ENCODE data around the gene SLC34A2. TPM values are rescaled to one million over a fixed set of nuclear protein-coding genes. Genes with fewer than 3 reads are reported as not detected.
"Not testable (repeated sequence)": the region's sequence is repeated elsewhere in the genome, so short reads cannot be mapped to it uniquely, and the experiment has no call there.

The SLC34A2 gene
- total RNA-seq, 2 experiments from 2014 or later = not detected

- Mint-ChIP-seq H3K4me1 (no peaks in the 10 kb centered on the region), H3K27ac (no peak overlapping the region), H3K9me3 (ENCODE audit: low read depth) (no peaks in the 10 kb centered on the region), H3K4me3 (no peak overlapping the region), H3K36me3 (ENCODE audit: low read depth) (no peaks in the 10 kb centered on the region), H3K27me3 (peaks cover 3% of the 10 kb centered on the region)
- ChIA-PET CTCF (no interaction called here), POLR2A (interaction anchor here (0.7 kb wide), 1 partner anchor 220 kb away, joined by 3 read pairs; no protein-coding TSS in a partner anchor)
- ATAC-seq (no peak), DNase-seq (no peak)
- intact Hi-C loops (cut with DNase I, micrococcal nuclease) = no loop called here
Measured at GRCh38 chr4:25637581-25638220, 17.9 kb upstream of the SLC34A2 start.

- H3K36me3 Mint-ChIP-seq (ENCODE audit: low read depth) = no peaks in the 10 kb centered on the region
- no peaks in the 10 kb centered on the region for H3K4me1 Mint-ChIP-seq
- H3K9me3 Mint-ChIP-seq (ENCODE audit: low read depth) = no peaks in the 10 kb centered on the region
- intact Hi-C loops (cut with DNase I, micrococcal nuclease) = no loop called here
- no peak overlapping the region for H3K27ac Mint-ChIP-seq
- ChIA-PET POLR2A (interaction anchor here (0.7 kb wide), 1 partner anchor 220 kb away, joined by 3 read pairs; no protein-coding TSS in a partner anchor), CTCF (interaction anchor here (0.6 kb wide), 1 partner anchor 9 kb away, joined by 3 read pairs; no protein-coding TSS in a partner anchor)
- ATAC-seq (no peak), DNase-seq (no peak)
- H3K4me3 Mint-ChIP-seq = no peak overlapping the region
- H3K27me3 Mint-ChIP-seq = peaks cover 3% of the 10 kb centered on the region
Measured at GRCh38 chr4:25638221-25638601, 17.4 kb upstream of the SLC34A2 start.

- DNase-seq = no peak
- peaks cover 3% of the 10 kb centered on the region for H3K27me3 Mint-ChIP-seq
- intact Hi-C loops (cut with DNase I, micrococcal nuclease) = no loop called here
- ATAC-seq = no peak
- POLR2A ChIA-PET = no interaction called here
- H3K27ac Mint-ChIP-seq = no peak overlapping the region
- H3K36me3 Mint-ChIP-seq (ENCODE audit: low read depth) = no peaks in the 10 kb centered on the region
- no peaks in the 10 kb centered on the region for H3K9me3 Mint-ChIP-seq (ENCODE audit: low read depth)
- no peaks in the 10 kb centered on the region for H3K4me1 Mint-ChIP-seq
- CTCF ChIA-PET = interaction anchor here (0.6 kb wide), 1 partner anchor 9 kb away, joined by 3 read pairs; no protein-coding TSS in a partner anchor
- no peak overlapping the region for H3K4me3 Mint-ChIP-seq
Measured at GRCh38 chr4:25638806-25639205, 16.8 kb upstream of the SLC34A2 start.

GRCh38 chr4:25650311-25650710, 5.3 kb upstream of the SLC34A2 start:
- ATAC-seq = no peak
- Mint-ChIP-seq H3K27me3 (peaks cover 16% of the 10 kb centered on the region), H3K4me1 (peaks cover 2% of the 10 kb centered on the region), H3K9me3 (ENCODE audit: low read depth) (no peaks in the 10 kb centered on the region), H3K4me3 (no peak overlapping the region), H3K36me3 (ENCODE audit: low read depth) (no peaks in the 10 kb centered on the region), H3K27ac (no peak overlapping the region)
- POLR2A ChIA-PET = no interaction called here
- CTCF ChIA-PET = no interaction called here
- no peak for DNase-seq
- intact Hi-C loops (cut with DNase I, micrococcal nuclease) = no loop called here

DNA sequence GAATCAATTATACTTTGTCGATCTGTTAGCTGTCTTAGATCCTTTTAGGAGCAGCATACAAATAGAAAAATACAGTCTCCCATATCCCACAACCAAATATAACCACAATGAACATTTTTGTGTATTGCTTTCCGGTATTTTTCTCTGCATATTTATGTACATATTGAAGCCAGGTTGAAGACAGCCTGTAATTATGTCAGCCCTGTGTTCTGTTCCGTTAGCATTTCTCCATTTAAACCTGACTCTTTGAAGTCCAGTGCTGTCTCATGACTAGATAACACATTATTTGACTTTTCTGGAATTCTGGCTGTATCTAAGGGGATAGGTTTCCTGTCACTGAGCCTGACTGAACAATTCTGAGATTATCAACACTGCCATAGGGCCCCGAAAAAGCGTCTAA, 4.0 kb upstream of the SLC34A2 start:
- no peak for DNase-seq
- H3K27me3 Mint-ChIP-seq = peaks cover 26% of the 10 kb centered on the region
- peaks cover 2% of the 10 kb centered on the region for H3K4me1 Mint-ChIP-seq
- CTCF ChIA-PET = interaction anchor here (1.1 kb wide), 1 partner anchor 12 kb away, joined by 3 read pairs; no protein-coding TSS in a partner anchor
- no peak for ATAC-seq
- intact Hi-C loops (cut with DNase I, micrococcal nuclease) = no loop called here
- H3K27ac Mint-ChIP-seq = no peak overlapping the region
- H3K36me3 Mint-ChIP-seq (ENCODE audit: low read depth) = no peaks in the 10 kb centered on the region
- POLR2A ChIA-PET = no interaction called here
- H3K4me3 Mint-ChIP-seq = no peak overlapping the region
- H3K9me3 Mint-ChIP-seq (ENCODE audit: low read depth) = no peaks in the 10 kb centered on the region

DNA sequence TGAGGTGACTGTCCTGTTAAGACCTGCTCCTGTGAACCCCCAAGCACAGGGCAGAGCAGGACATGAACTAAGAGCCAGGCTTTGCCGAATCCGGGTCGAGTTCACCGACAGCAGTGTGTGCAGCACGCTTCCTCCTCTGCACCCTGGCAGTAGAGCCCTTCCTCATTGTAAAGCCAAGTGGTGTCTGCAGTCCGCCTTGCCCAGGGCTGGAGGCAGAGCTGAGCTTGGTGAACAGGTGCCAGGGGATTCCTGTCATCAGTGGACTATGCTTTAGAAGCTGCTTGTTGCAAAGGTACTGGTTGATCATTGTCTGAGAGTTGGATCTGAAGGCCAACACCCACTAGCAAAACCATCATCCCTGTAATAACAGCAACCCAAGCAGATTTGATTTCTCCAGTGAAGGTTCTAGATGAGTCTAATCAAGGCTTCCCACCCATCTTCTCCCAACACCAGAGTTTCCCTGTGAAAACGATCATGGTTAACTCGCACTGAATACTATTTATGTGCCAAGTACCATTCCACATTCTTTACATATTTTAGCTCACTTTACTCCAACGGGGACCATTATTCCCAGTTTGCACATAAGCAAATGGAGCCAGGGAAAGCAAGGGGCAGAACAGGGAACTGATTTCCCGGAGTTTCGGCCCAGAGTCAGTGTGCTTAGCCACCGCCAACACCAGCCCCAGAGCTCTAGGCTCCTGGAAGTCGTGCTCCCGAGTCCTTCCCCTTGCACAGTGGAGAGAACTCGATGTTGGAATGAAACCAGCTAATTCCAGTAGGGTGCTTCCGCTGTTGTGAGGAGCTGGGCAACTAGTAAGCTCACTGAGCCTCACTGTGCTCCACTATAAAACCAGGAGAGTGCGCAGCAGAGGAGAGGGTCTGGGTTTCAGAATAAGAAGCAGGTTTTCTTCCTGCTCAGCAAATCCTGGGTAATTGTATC, 1.4 kb upstream of the SLC34A2 start:
- H3K27me3 Mint-ChIP-seq = peaks cover 28% of the 10 kb centered on the region
- no peaks in the 10 kb centered on the region for H3K9me3 Mint-ChIP-seq (ENCODE audit: low read depth)
- ChIA-PET POLR2A (no interaction called here), CTCF (no interaction called here)
- no peak for DNase-seq
- peaks cover 2% of the 10 kb centered on the region for H3K4me1 Mint-ChIP-seq
- ATAC-seq = no peak
- H3K36me3 Mint-ChIP-seq (ENCODE audit: low read depth) = no peaks in the 10 kb centered on the region
- H3K4me3 Mint-ChIP-seq = no peak overlapping the region
- intact Hi-C loops (cut with DNase I, micrococcal nuclease) = no loop called here
- no peak overlapping the region for H3K27ac Mint-ChIP-seq

GRCh38 chr4:25656031-25656430, 380 bp downstream of the SLC34A2 start:
- no peak for DNase-seq
- Mint-ChIP-seq H3K9me3 (ENCODE audit: low read depth) (no peaks in the 10 kb centered on the region), H3K27ac (no peak overlapping the region), H3K4me3 (no peak overlapping the region), H3K4me1 (peaks cover 2% of the 10 kb centered on the region), H3K36me3 (ENCODE audit: low read depth) (no peaks in the 10 kb centered on the region), H3K27me3 (peaks cover 28% of the 10 kb centered on the region)
- ChIA-PET CTCF (interaction anchor here (0.6 to 1.0 kb wide), 2 partner anchors 8 to 324 kb away, joined by 3 read pairs; no protein-coding TSS in a partner anchor), POLR2A (no interaction called here)
- ATAC-seq = no peak
- intact Hi-C loops (cut with DNase I, micrococcal nuclease) = no loop called here

DNA sequence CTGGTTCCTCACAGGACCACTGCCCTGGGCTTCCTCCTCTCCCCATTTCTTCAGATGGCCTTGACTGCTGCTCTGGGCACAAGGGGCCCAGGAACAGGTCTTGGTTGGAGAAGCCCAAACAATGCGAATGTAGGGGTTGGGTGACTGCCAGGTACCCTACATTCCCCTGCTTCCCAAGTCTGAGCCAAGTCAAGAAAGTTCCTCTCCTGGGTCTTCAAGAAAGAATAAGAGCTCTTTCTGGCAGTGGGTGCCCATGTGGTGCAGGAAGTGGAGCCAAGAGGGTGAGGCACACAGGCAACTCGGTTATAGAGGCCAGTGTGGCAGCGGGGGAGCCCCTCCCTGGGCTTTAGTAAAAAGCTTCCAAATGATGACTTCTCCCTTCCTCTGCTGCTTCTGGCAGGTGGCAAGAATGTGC, 2.7 kb downstream of the SLC34A2 start:
- Mint-ChIP-seq H3K27me3 (peaks cover 28% of the 10 kb centered on the region), H3K4me1 (peaks cover 2% of the 10 kb centered on the region), H3K27ac (no peak overlapping the region), H3K9me3 (ENCODE audit: low read depth) (no peaks in the 10 kb centered on the region), H3K36me3 (ENCODE audit: low read depth) (no peaks in the 10 kb centered on the region), H3K4me3 (no peak overlapping the region)
- ATAC-seq = no peak
- no peak for DNase-seq
- CTCF ChIA-PET = no interaction called here
- POLR2A ChIA-PET = no interaction called here
- intact Hi-C loops (cut with DNase I, micrococcal nuclease) = no loop called here

GRCh38 chr4:25658777-25659176, 3.1 kb downstream of the SLC34A2 start:
- ATAC-seq = no peak
- intact Hi-C loops (cut with DNase I, micrococcal nuclease) = no loop called here
- no peak for DNase-seq
- no peak overlapping the region for H3K4me3 Mint-ChIP-seq
- peaks cover 2% of the 10 kb centered on the region for H3K4me1 Mint-ChIP-seq
- peaks cover 28% of the 10 kb centered on the region for H3K27me3 Mint-ChIP-seq
- H3K36me3 Mint-ChIP-seq (ENCODE audit: low read depth) = no peaks in the 10 kb centered on the region
- H3K9me3 Mint-ChIP-seq (ENCODE audit: low read depth) = no peaks in the 10 kb centered on the region
- H3K27ac Mint-ChIP-seq = no peak overlapping the region
- POLR2A ChIA-PET = no interaction called here
- CTCF ChIA-PET = no interaction called here

GRCh38 chr4:25661441-25661840, 5.8 kb downstream of the SLC34A2 start:
- H3K36me3 Mint-ChIP-seq (ENCODE audit: low read depth); H3K4me1 Mint-ChIP-seq; CTCF ChIA-PET; POLR2A ChIA-PET; intact Hi-C loops (cut with DNase I, micrococcal nuclease); DNase-seq; H3K27me3 Mint-ChIP-seq; ATAC-seq; H3K4me3 Mint-ChIP-seq; H3K9me3 Mint-ChIP-seq (ENCODE audit: low read depth); H3K27ac Mint-ChIP-seq: not testable (repeated sequence)

GRCh38 chr4:25662306-25662705, 6.7 kb downstream of the SLC34A2 start:
- no peak for DNase-seq
- Mint-ChIP-seq H3K27me3 (peaks cover 2% of the 10 kb centered on the region), H3K4me1 (no peaks in the 10 kb centered on the region), H3K4me3 (no peak overlapping the region), H3K36me3 (ENCODE audit: low read depth) (no peaks in the 10 kb centered on the region), H3K9me3 (ENCODE audit: low read depth) (no peaks in the 10 kb centered on the region), H3K27ac (no peak overlapping the region)
- intact Hi-C loops (cut with DNase I, micrococcal nuclease) = no loop called here
- CTCF ChIA-PET = no interaction called here
- POLR2A ChIA-PET = no interaction called here
- ATAC-seq = no peak

GRCh38 chr4:25663781-25664180, 8.1 kb downstream of the SLC34A2 start:
- H3K4me1 Mint-ChIP-seq = no peaks in the 10 kb centered on the region
- ATAC-seq (no peak), DNase-seq (no peak)
- POLR2A ChIA-PET = no interaction called here
- no peak overlapping the region for H3K4me3 Mint-ChIP-seq
- intact Hi-C loops (cut with DNase I, micrococcal nuclease) = no loop called here
- CTCF ChIA-PET = interaction anchor here (1.0 kb wide), 1 partner anchor 12 kb away, joined by 3 read pairs; no protein-coding TSS in a partner anchor
- no peak overlapping the region for H3K27ac Mint-ChIP-seq
- no peaks in the 10 kb centered on the region for H3K9me3 Mint-ChIP-seq (ENCODE audit: low read depth)
- H3K27me3 Mint-ChIP-seq = no peaks in the 10 kb centered on the region
- no peaks in the 10 kb centered on the region for H3K36me3 Mint-ChIP-seq (ENCODE audit: low read depth)

All from activated CD4-positive, alpha-beta T cell treated with anti-CD3 and anti-CD28 coated beads for 36 hours (primary cell).